ENCODE data around the gene MLH1. TPM values are rescaled to one million over a fixed set of nuclear protein-coding genes. Genes with fewer than 3 reads are reported as not detected.
A peak's percentile ranks its signal among the peaks of the same experiment; 100 is the strongest.

Gene MLH1
- total RNA-seq, 1 donor, result 41.5 TPM

DNA sequence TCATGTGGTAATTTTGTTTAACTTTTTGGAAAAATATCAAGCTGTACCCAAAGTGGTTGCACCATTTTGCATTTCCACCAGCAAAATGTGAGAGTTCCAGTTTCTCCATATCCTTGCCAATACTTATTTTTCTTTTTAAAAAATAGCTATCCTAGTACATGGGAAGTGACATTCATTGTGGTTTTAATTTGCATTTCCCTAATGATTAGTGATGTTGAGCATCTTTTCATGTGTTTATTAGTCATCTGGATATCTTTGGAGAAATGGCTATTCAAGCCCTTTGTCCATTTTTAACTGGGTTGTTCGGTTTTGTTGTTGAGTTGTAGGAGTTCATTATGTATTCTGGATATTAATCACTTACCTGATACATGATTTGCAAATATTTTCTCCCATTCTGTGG, 29.0 kb upstream of the MLH1 start:
- Histone ChIP-seq H3K9me3 (ENCODE audit: low read depth, low read length) (no peaks in the 10 kb centered on the region), H3K4me1 (ENCODE audit: insufficient read depth, low read length) (peaks cover 3% of the 10 kb centered on the region), H3K4me3 (ENCODE audit: low read length) (no peak overlapping the region), H3K27me3 (ENCODE audit: insufficient read depth, low read length) (no peaks in the 10 kb centered on the region)

DNA sequence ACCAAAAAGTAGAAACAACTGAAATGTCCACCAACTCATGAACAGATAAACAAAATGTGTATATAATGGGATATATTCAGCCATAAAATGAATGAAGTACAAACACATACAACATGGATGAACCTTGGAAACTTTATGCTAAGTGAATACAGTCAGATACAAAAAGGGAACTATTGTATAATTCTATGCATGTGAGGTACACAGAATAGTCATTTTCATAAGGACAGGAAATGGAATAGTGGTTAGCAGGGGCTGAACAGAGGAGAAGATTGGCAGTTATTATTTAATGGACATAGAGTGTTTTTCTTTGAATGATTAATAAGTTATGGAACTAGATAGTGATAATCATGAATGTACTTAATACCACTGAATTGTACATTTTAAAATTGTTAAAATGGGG, 28.5 kb upstream of the MLH1 start:
- H3K27me3 ChIP-seq (ENCODE audit: insufficient read depth, low read length), result no peaks in the 10 kb centered on the region
- no peak overlapping the region for H3K4me3 ChIP-seq (ENCODE audit: low read length)
- H3K9me3 ChIP-seq (ENCODE audit: low read depth, low read length), result no peaks in the 10 kb centered on the region
- H3K4me1 ChIP-seq (ENCODE audit: insufficient read depth, low read length), result peaks cover 7% of the 10 kb centered on the region

DNA sequence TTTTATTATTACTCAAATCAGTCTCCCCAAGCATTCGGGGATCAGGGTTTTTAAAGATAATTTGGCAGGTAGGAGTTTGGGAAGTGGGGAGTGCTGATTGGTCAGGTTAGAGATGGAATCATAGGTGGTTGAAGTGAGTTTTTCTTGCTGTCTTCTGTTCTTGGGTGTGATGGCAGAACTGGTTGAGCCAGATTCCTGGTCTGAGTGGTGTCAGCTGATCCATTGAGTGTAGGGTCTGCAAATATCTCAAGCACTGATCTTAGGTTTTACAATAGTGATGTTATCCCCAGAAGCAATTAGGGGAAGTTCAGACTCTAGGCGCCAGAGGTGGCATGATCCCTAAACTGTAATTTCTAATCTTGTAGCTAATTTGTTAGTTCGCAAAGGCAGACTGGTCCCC, 27.9 kb upstream of the MLH1 start:
- Histone ChIP-seq H3K4me3 (ENCODE audit: low read length) (no peak overlapping the region), H3K27me3 (ENCODE audit: insufficient read depth, low read length) (no peaks in the 10 kb centered on the region), H3K9me3 (ENCODE audit: low read depth, low read length) (no peaks in the 10 kb centered on the region), H3K4me1 (ENCODE audit: insufficient read depth, low read length) (peaks cover 13% of the 10 kb centered on the region)

DNA sequence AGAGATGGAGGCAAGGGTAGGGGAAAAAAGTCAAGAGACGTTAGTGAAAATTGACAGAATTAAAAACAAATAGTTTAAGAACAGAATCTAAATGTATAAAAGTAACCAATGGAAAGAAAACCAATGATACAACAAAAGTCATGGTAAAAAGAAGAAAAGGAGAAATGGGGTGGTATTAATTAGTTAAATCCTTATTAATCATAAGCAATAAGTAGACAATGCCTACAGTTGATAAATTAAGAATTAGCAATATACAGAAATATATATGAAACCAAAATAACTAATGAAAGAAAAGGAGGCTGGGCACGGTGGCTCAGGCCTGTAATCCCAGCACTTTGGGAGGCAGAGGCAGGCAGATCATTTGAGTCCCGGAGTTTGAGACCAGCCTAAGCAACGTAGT, 24.2 kb upstream of the MLH1 start:
- Histone ChIP-seq H3K9me3 (ENCODE audit: low read depth, low read length) (no peaks in the 10 kb centered on the region), H3K4me1 (ENCODE audit: insufficient read depth, low read length) (peaks cover 16% of the 10 kb centered on the region), H3K4me3 (ENCODE audit: low read length) (no peak overlapping the region), H3K27me3 (ENCODE audit: insufficient read depth, low read length) (no peaks in the 10 kb centered on the region)

DNA sequence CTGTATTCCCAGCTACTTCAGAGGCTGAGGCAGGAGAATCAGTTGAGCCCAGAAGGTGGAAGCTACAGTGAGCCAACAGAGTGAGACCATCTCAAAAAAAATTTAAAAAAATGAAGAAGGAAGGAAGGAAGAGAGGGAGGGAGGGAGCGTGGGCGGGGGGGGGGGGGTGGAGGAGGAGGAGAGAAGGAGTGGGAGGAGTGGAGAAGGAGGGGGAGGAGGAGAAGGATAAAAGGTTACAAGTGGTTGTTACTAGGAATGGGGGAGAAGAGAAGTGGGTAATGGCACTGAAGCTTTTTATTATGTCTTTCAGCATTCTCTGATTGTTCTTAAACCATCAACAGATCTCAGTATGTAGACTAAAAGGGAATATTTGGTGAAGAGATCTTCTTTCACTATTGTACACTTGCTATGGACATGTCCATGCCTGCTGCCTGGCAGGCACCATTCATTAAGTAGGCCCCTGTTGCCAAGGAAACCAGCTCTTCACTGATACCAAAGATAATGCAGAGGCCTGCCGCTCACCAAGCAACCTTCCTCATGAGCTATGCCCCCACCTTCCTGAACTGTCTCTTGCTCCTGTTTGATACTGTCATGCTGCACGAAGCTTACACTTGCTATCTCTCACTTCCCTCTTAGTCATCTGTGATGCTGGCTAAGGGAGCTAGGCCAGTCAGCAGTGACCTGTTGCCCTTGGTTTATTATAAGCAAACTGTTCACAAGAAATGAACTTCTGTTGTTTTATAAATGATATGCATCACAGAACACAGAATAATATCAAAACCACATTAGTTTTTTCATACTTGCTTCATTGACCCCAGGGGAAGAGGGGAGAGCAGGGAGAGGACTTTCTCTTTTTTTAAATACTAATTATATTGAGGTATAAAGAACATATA, 23.5 kb upstream of the MLH1 start:
- Histone ChIP-seq H3K4me3 (ENCODE audit: low read length) (no peak overlapping the region), H3K9me3 (ENCODE audit: low read depth, low read length) (no peaks in the 10 kb centered on the region), H3K27me3 (ENCODE audit: insufficient read depth, low read length) (no peaks in the 10 kb centered on the region), H3K4me1 (ENCODE audit: insufficient read depth, low read length) (peaks cover 16% of the 10 kb centered on the region)

DNA sequence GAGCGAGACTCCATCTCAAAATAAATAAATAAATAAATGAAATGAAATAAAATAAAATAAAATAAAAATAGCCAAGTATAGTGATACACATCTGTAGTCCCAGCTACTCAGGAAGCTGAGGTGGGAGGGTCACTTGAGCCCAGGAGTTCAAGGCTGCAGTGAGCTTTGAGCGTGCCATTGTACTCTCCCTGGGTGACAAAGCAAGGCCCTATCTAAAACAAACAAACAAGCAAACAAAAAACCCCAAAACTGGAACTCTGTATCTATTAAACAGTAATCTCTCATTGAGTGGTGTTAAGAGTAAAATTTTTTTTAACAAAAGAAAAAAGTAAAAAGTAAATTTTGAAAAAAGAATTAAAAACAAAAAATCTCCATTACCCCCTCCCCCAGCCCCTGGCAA, 21.2 kb upstream of the MLH1 start:
- H3K27me3 ChIP-seq (ENCODE audit: insufficient read depth, low read length), result no peaks in the 10 kb centered on the region
- peaks cover 16% of the 10 kb centered on the region for H3K4me1 ChIP-seq (ENCODE audit: insufficient read depth, low read length)
- no peak overlapping the region for H3K4me3 ChIP-seq (ENCODE audit: low read length)
- no peaks in the 10 kb centered on the region for H3K9me3 ChIP-seq (ENCODE audit: low read depth, low read length)

DNA sequence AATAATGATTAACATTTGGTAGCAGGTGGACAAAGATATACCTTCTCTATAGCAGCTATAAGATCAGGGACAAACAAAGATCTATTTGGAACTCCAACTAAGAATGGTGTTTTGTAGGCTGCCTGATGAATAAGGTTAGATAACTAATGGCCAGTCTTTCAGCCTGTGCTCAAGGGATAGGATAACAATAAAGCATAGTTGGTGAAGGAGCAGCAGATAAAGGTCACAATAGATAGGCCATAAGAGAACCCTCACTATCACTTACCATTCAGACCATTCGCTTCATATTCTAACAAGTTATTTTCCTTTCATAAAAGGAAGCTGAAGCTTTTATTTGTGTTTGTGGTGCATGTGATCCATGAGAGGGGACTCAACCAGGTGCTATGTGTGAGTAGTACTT, 20.2 kb upstream of the MLH1 start:
- Histone ChIP-seq H3K27me3 (ENCODE audit: insufficient read depth, low read length) (no peaks in the 10 kb centered on the region), H3K4me1 (ENCODE audit: insufficient read depth, low read length) (peaks cover 16% of the 10 kb centered on the region), H3K9me3 (ENCODE audit: low read depth, low read length) (no peaks in the 10 kb centered on the region), H3K4me3 (ENCODE audit: low read length) (no peak overlapping the region)

DNA sequence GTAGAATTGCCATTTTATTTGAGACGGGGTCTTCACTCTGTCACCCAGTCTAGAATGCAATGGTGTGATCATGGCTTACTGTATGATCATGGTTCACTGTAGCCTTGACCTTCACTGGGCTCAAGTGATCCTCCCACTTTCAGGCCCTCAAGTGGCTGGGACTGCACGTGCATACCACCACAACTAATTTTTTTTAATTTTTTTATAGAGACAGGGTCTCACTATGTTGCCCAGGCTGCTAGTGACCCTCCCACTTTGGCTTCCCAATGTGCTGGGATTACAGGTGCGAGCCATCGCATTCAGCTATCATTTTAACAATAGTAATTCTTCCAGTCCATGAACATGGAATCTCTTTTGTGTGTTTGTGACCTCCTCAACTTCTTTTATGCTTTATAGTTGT, 12.3 kb upstream of the MLH1 start:
- no peak overlapping the region for H3K4me3 ChIP-seq (ENCODE audit: low read length)
- no peaks in the 10 kb centered on the region for H3K4me1 ChIP-seq (ENCODE audit: insufficient read depth, low read length)
- H3K9me3 ChIP-seq (ENCODE audit: low read depth, low read length), result no peaks in the 10 kb centered on the region
- H3K27me3 ChIP-seq (ENCODE audit: insufficient read depth, low read length), result no peaks in the 10 kb centered on the region

DNA sequence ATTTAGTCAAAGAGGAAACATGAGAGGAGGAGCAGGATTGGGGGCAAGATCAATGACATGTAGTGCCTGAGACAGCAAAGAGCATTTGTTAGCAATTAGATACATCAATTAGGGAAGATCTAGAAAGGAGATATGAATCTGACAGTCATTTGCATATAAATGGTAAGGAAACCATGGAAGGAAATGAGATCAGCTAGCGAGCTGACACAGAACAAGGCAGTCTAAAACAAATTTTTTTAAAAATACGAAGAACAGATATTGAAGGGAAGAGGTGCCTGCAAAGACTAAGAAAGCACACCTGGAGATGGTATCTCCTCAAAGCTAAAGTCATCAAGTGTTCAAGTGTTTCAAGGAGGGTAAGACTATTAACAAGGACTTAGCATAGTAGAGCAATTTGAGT, 5.0 kb upstream of the MLH1 start:
- Histone ChIP-seq H3K4me1 (ENCODE audit: insufficient read depth, low read length) (peaks cover 41% of the 10 kb centered on the region), H3K9me3 (ENCODE audit: low read depth, low read length) (no peaks in the 10 kb centered on the region), H3K27me3 (ENCODE audit: insufficient read depth, low read length) (no peaks in the 10 kb centered on the region), H3K4me3 (ENCODE audit: low read length) (no peak overlapping the region)

DNA sequence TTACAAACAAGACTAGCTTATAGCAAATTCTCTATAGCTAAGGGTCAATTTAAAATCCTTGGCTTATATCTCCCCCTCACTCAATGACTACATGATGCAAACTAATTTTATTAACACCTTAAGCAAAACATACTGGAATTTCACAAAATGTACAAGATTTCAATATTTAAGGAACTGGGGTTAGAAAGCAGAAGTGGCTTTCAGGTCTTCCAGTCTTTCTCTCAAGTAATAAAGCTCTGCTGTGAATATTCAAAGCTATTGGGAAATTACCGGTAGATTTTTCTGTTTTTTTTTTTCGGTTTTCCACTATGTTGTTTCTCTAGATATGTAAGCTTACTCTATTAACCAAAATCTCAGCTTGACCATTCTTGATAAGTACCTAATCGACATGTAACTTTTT, 4.3 kb upstream of the MLH1 start:
- no peaks in the 10 kb centered on the region for H3K27me3 ChIP-seq (ENCODE audit: insufficient read depth, low read length)
- peaks cover 43% of the 10 kb centered on the region for H3K4me1 ChIP-seq (ENCODE audit: insufficient read depth, low read length)
- no peak overlapping the region for H3K4me3 ChIP-seq (ENCODE audit: low read length)
- no peaks in the 10 kb centered on the region for H3K9me3 ChIP-seq (ENCODE audit: low read depth, low read length)

DNA sequence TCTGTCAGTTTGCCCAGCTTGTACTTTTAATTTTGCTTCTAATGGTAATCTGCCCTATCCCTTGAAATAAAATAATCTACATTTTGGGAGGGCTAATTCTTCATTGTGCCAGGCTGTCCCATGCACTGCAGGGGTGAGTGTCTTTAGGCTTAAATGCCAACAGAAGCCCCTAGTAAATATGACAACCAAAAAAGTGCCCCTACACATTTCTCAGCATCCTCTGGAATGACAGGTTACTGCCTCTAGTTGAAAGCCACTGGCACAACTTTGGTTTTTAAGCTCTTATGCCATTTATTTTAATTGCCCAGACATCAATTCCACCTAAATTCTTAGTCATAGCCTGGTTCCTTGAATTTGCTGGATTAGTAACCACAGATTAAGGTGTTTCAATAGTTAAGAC, 3.8 kb upstream of the MLH1 start:
- Histone ChIP-seq H3K4me3 (ENCODE audit: low read length) (no peak overlapping the region), H3K9me3 (ENCODE audit: low read depth, low read length) (no peaks in the 10 kb centered on the region), H3K4me1 (ENCODE audit: insufficient read depth, low read length) (peaks cover 49% of the 10 kb centered on the region), H3K27me3 (ENCODE audit: insufficient read depth, low read length) (no peaks in the 10 kb centered on the region)

DNA sequence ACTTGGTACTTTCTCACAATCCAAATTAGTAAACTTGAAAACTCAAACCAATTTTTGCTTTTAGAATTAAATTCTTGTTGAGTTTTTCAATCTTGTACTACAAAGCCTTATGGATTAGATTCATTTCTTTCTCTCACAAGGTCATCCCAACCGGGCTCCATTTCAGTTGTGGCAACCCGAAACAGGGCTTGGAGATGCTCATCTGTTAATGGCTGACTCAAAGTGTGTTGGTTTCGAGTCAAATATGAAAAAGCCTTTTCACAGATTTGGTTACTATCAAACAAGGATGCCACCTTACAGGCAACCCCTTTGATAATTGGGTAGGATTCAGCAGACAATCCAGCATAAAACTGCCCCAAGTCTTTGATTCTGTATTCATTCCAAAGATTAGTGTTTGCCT, 2.2 kb upstream of the MLH1 start:
- Histone ChIP-seq H3K27me3 (ENCODE audit: insufficient read depth, low read length) (no peaks in the 10 kb centered on the region), H3K4me1 (ENCODE audit: insufficient read depth, low read length) (peaks cover 50% of the 10 kb centered on the region), H3K9me3 (ENCODE audit: low read depth, low read length) (no peaks in the 10 kb centered on the region), H3K4me3 (ENCODE audit: low read length) (no peak overlapping the region)

DNA sequence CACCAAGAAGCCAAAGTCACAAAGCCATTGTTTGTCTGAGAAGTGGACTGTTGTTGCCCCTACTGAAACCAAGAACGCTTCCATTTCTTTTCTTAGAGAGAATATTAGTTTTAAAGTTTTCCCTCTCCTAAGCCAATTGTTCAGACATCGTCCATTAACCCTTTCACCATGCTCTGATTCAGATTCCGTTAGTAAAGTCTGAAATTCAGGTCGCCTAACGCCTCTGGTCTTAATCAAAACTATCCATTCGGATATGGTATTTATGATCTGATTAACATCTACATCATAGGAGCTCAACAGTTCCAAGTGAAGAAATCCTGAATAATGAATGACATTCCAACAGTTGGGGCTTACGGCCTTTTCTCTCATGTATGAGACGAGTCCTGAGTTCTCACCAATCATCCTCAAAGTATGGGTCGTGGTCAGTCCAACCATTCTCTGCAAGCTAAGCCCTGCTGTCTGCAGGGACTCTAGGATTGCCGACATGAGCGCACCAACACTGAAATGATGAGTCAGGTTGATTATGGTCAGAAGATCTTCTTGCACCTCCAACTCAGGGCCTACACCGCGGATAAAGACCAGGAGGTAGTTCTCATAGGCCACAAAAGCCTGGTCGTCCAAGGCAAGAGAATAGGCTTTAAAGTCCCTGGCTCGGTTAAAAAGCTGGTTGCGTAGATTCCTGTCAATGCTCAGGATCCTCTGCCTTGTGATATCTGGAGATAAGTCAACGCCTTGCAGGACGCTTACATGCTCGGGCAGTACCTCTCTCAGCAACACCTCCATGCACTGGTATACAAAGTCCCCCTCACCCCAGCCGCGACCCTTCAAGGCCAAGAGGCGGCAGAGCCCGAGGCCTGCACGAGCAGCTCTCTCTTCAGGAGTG, 1.2 kb upstream of the MLH1 start:
- peak overlapping the region; percentile 64 for H3K4me3 ChIP-seq (ENCODE audit: low read length)
- no peaks in the 10 kb centered on the region for H3K9me3 ChIP-seq (ENCODE audit: low read depth, low read length)
- H3K27me3 ChIP-seq (ENCODE audit: insufficient read depth, low read length), result no peaks in the 10 kb centered on the region
- peaks cover 50% of the 10 kb centered on the region for H3K4me1 ChIP-seq (ENCODE audit: insufficient read depth, low read length)

DNA sequence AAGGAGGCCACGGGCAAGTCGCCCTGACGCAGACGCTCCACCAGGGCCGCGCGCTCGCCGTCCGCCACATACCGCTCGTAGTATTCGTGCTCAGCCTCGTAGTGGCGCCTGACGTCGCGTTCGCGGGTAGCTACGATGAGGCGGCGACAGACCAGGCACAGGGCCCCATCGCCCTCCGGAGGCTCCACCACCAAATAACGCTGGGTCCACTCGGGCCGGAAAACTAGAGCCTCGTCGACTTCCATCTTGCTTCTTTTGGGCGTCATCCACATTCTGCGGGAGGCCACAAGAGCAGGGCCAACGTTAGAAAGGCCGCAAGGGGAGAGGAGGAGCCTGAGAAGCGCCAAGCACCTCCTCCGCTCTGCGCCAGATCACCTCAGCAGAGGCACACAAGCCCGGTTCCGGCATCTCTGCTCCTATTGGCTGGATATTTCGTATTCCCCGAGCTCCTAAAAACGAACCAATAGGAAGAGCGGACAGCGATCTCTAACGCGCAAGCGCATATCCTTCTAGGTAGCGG, 452 bp upstream of the MLH1 start, which contains the start of gene EPM2AIP1:
Gene EPM2AIP1, minus strand, starts transcription at position 326 of the 520 bp plus-strand sequence. Its CDS starts 54 bp downstream, at position 272.
- peaks cover 50% of the 10 kb centered on the region for H3K4me1 ChIP-seq (ENCODE audit: insufficient read depth, low read length)
- H3K4me3 ChIP-seq (ENCODE audit: low read length), result peak within 1 kb of the TSS; percentile 64
- no peaks in the 10 kb centered on the region for H3K27me3 ChIP-seq (ENCODE audit: insufficient read depth, low read length)
- no peaks in the 10 kb centered on the region for H3K9me3 ChIP-seq (ENCODE audit: low read depth, low read length)

DNA sequence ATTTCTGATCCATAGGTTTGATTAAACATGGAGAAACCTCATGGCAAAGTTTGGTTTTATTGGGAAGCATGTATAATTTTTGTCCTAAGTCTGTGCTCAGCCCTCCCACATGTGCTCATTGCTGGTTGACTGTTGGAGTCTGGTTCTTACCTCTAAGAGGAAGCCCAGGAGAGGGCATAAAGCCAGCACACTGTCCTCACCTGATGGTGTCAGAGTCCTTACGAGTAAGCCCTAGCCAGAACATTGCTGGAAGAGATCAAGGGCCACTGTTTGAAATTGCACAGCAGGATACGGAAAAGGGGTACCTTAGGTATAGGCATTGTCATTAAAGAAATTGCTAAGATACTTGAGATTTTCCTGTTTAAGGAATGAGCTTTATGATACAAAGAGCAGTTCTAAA, 21.3 kb downstream of the MLH1 start:
- no peak overlapping the region for H3K4me3 ChIP-seq (ENCODE audit: low read length)
- H3K9me3 ChIP-seq (ENCODE audit: low read depth, low read length), result no peaks in the 10 kb centered on the region
- H3K4me1 ChIP-seq (ENCODE audit: insufficient read depth, low read length), result no peaks in the 10 kb centered on the region
- no peaks in the 10 kb centered on the region for H3K27me3 ChIP-seq (ENCODE audit: insufficient read depth, low read length)

All from mononuclear cell (primary cell).